Dedifferentiated amniotic fluid mesenchymal stem cell (primary cell): ENCODE results near the gene FBN1.
A peak's percentile ranks its signal among the peaks of the same experiment; 100 is the strongest.

Experiments used
- DNase-seq: peaks from one replicate; pipeline ENCODE4 v3.0.0-alpha.2; 2016; ENCODE audit errors: extremely low spot score

The FBN1 gene

DNA sequence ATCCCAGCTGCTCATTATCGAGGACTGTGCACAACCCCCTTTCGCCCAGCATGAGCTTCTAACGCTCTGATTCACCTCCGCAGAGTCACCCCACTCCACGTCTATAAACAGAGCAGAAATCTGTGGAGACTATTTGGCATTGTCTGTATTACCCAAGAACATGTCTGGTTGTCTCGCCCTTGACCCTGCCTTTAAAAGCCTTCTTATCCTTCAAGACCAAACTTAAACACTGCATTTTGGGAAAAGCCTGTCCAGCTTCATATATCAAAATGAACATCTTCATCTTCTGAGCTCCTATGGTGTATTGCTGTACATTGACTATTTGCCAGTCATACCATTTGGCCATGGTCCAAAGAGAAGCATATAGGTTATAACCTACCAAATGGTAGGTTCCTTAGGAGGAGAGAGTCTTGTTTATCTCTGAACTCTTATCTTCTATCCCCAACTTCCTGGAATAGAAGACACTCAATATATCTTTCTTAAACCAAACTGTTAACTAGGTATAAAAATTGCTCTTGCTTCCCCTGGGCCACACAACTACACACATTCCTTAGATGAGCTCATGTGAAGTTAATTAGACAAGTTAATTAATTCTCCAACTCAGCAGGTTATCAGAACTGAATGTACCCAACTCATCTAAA, 90.1 kb downstream of the FBN1 start:
- peak; percentile 27 for DNase-seq

GRCh38 chr15:48554112-48554511, 91.4 kb downstream of the FBN1 start:
- DNase-seq = no peak

DNA sequence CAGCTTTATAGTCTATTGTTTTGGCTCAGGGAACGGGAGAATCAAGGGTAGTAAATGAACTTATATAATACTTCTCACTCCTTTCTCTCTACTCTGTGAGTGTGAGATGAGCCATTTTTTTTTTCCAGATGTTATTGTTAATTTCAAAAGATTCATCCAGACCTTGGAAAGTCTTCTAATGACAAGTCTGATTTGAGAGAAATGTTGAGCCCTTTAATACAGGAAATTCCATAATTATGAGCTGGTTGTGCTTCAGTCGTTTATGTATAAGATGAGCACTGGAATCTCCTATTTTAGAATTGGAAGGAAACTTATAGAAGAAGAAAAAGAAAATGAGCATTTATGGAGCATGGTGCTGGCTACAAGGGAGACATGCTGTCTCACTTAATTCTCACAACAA, 92.0 kb downstream of the FBN1 start:
- DNase-seq = no peak

- no peak for DNase-seq
Observed at GRCh38 chr15:48550822-48551525, 94.5 kb downstream of the FBN1 start.

DNA sequence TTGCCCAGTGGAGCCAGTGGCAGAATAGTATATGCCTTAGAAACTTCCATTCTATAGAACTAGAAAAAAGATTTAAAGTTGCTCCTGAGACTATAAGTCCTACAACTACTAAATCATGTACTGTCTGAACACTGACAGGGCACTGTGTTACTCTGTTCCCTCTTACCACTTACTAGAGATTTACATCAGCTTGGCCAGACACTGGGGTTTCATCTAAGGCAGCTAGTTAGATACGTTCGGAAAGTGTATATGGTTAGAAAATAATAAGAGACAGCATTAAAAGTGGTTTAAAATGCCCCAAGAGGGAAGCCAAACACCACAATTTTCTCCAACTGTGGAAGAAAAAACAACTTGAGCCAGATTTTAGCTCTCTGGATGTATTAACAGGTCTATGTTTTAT, 97.1 kb downstream of the FBN1 start:
- DNase-seq = no peak

DNA sequence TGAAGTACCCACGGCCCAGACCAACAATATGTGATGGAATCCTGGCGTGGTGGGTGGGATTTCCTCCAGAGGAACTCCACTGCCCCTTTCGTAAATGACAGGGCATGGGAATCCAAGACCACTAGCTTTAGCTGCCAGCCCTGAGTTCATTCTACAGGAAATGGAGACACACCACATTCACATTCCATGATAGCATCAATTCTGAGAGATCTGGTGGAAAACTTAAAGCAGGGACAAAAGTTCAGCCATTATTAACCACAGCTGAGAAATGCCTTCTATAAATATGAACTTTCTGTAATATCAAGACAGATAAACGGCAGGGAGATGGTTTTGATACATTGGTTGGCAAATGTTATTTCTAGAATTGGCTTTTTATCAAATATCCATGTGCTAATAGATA, 98.2 kb downstream of the FBN1 start:
- DNase-seq = no peak

DNA sequence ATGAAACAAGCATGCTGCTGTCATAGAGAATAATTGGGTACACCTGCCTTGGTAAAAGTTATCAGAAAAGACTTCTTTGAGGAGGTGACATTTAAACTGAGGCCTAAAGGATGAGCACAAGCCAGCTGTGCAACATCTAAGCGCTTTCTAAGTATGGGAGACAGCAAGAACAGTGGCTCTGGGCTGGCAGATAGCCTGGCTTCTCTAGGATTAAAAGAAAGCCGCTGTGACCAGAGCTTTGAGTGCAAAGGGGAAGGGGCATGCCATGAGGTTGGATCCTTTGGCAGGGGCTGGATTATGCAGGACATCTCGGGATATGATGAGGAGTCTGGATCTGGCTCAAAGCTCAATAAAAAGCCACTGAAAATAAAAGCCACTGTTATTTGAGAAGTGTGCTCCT, 99.2 kb downstream of the FBN1 start:
- no peak for DNase-seq

DNA sequence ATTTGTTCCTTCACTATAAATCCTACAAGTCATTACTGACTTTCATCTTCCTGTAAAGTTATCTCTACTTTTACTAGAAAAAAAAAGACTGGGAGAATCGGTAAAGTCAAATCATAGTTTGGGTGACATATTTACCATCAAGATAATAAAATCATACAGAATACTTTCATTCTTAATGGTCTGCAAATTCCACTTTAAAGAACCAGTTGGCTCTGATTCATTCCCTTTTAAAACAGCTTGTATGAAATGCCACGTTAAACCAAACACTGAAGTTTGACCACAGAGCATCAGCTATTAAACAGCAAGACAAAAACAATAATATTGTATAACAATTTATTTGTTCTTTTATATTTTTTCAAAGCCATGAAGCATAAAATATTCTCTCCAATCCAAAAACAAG, 100.7 kb downstream of the FBN1 start:
- DNase-seq = no peak

- DNase-seq = peak; percentile 83
Observed at GRCh38 chr15:48541341-48542278, 103.9 kb downstream of the FBN1 start.

DNA sequence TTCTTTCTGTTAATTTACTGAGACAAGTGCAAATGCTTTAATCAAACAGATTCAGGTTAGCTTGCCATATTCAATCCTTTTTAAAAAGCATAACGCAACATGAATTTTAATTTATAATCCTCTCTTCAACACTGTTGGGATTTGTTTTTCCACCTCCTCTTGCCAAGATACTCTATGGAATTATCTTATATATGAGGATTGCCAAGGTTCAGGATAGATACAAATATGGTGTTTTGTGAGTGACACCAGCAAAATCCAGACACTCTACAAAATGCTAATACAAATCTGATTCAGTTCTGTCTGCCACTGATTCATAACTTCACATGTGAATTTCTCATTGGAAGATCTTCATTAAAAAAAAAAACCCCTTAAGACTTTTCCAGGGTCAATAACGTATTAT, 104.8 kb downstream of the FBN1 start:
- DNase-seq = no peak

GRCh38 chr15:48538941-48539340, 106.6 kb downstream of the FBN1 start:
- no peak for DNase-seq

DNA sequence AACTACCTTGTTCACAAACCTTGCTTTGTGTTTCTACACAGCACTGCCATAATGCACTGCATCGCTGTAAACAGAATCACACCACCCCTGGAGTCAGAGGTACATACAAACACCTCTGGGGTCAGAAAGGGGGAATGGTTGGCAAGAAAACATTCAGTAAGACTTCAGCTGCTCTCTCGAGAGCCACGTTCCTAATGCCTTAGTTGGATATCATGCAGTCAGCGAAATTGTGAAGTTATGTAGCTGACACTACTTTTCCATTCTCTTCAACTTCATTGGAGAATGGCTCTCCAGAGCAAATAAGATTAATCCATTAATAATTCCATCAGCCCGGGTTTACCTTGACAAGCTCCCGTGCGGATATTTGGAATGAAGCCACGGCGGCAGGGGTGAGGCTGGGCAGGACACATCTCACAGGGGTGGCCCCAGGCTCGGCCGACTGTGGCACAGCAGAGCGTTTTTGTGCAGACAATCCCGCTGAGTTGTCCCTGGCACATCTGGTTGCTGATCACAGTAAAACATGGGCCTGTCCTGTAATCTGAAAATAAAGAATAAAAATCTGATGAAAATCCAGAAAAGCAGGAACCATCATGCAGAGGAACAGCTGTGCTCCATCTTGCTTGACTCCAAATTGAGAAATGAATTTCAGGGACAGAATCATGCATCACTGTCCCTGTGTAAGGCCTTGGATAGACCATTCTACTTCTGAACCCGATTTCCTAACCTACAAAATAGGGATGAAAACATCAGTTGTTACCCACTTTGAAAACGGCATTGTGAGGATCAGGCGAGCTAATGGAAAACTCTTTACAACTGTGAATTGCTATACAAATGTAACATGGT, 108.0 kb downstream of the FBN1 start:
- no peak for DNase-seq

- DNase-seq = no peak
Observed at GRCh38 chr15:48536681-48537091, 108.8 kb downstream of the FBN1 start.

- DNase-seq = no peak
Observed at GRCh38 chr15:48533982-48534381, 111.5 kb downstream of the FBN1 start.

GRCh38 chr15:48532946-48533345, 112.6 kb downstream of the FBN1 start:
- DNase-seq = no peak

GRCh38 chr15:48530528-48530927, 115.0 kb downstream of the FBN1 start:
- no peak for DNase-seq

GRCh38 chr15:48528921-48529320, 116.6 kb downstream of the FBN1 start:
- no peak for DNase-seq

DNA sequence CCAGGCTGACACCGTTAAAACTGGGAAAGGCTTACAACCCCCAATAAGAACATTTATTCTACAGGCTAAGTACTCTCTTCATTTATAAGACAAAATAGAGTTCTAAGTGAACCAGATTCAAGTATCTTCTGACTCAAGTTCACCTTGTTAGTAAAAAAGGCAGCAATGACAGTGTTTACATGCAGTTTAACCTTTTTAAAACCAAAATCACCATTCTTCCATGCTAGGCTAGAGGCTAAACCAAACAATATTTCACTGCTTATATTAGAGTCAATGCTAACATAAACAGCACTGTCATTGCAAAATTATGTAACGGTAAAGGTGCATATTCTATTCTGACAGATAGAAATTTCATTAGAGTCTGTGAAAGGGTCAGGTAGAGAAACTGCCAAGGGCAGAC, 118.0 kb downstream of the FBN1 start:
- no peak for DNase-seq

GRCh38 chr15:48522911-48523310, 122.6 kb downstream of the FBN1 start:
- no peak for DNase-seq

DNA sequence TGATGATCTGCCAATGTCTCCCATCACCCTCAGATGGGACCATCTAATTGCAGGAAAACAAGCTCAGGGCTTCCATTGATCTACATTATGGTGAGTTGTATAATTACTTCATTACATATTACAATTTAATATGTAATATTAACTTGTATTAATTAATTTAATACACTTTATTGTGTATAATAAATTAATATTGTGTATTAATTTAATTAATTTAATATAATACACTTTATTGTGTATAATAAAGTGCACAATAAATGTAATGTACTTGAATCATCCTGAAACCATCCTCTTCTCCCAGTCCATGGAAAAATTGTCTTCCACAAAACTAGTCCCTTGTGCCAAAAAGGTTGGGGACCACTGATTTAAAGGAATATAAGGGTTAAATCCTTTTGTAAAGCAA, 123.4 kb downstream of the FBN1 start:
- no peak for DNase-seq

- DNase-seq = no peak
Observed at GRCh38 chr15:48520376-48521155, 124.9 kb downstream of the FBN1 start.
